GM06990 (cell line): ENCODE results near the gene CBY1.
A peak's percentile ranks its signal among the peaks of the same experiment; 100 is the strongest.

Experiments used
- DNase-seq: peaks from one replicate; pipeline ENCODE4 v3.0.0-alpha.2; 2011; ENCODE audit not compliant: insufficient read length; ENCODE audit errors: extremely low read depth
- H3K27me3 ChIP-seq: replicated peaks from 2 replicates; pipeline ENCODE4 v1.6.0; 2011; ENCODE audit warnings: low read length; ENCODE audit not compliant: control insufficient read depth, insufficient read depth
- H3K36me3 ChIP-seq: 2 replicates; pipeline ENCODE4 v1.5.1; 2011; ENCODE audit warnings: low read length; ENCODE audit not compliant: control insufficient read depth, insufficient read depth
- H3K4me3 ChIP-seq: replicated peaks from 2 replicates; pipeline ENCODE4 v1.5.1; 2011; ENCODE audit warnings: low read depth, mild to moderate bottlenecking, control low read depth, low read length
- TF ChIP-seq, protein P1 (sequence below): IDR thresholded peaks from 2 replicates; pipeline ENCODE4 v1.5.1; 2011; ENCODE audit warnings: low read length, control low read depth, mild to moderate bottlenecking, inconsistent platforms; ENCODE audit not compliant: insufficient read depth, poor library complexity, severe bottlenecking

Gene CBY1

DNA sequence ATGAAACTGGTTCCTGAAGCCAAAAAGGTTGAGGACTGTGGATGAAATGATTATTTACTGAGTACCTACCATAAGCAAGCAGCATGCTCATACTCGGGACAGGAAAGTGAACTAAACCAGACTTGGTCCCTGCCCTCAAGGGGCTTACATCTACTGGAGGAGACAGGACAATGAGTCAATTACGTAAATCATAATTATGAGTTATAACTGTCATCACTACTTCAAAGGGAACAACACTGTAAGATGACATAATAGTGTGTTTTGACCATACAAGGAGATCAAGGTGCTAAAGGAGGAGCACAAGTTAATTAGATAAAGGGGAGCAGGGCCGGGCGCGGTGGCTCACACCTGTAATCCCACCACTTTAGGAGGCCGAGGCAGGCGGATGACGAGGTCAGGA, 2.7 kb upstream of the CBY1 start:
- Histone ChIP-seq H3K4me3 (no peak overlapping the region), H3K36me3 (no peaks in the 10 kb centered on the region), H3K27me3 (no peaks in the 10 kb centered on the region)
- TF ChIP-seq, protein P1, sequence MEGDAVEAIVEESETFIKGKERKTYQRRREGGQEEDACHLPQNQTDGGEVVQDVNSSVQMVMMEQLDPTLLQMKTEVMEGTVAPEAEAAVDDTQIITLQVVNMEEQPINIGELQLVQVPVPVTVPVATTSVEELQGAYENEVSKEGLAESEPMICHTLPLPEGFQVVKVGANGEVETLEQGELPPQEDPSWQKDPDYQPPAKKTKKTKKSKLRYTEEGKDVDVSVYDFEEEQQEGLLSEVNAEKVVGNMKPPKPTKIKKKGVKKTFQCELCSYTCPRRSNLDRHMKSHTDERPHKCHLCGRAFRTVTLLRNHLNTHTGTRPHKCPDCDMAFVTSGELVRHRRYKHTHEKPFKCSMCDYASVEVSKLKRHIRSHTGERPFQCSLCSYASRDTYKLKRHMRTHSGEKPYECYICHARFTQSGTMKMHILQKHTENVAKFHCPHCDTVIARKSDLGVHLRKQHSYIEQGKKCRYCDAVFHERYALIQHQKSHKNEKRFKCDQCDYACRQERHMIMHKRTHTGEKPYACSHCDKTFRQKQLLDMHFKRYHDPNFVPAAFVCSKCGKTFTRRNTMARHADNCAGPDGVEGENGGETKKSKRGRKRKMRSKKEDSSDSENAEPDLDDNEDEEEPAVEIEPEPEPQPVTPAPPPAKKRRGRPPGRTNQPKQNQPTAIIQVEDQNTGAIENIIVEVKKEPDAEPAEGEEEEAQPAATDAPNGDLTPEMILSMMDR, result no peak
- DNase-seq, result no peak

DNA sequence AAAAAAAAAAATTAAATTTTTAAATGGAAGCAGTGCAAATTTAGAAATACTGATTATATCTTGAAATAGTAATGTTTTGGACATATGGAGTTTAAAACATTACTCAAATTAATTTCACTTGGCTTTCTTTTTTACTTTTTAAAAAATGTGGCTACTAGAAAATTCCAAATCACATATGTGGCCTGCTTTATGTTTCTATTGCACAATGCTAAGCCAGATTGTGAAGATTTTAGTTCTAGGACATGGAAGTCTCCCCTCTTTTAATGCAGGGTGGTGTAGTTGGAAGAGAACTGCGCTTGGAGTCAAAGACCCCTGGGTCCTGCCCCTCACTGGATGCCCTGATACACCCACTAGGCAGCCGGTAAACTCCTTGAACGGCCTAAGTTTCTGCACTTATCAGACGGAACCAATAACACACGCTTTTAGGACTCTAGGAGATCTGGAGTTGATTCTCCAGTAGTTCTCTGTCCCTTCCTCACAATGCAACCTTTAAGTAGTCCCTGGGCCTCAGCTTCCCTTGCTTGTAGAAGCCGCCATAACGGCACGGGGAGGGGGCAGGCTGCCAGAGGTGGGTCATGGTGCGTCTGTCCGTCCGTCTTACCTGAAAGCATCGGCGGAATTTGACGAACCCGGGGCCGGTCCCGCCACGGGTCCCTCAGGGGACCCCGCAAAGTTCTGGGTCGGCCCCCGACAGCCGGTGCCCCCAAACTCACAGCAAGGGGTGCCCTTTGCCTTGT, 751 bp upstream of the CBY1 start:
- peak overlapping the region; percentile 79 for H3K4me3 ChIP-seq
- H3K27me3 ChIP-seq, result no peaks in the 10 kb centered on the region
- H3K36me3 ChIP-seq, result no peaks in the 10 kb centered on the region; the same call in 1 of the 2 replicates
- no peak for DNase-seq
- TF ChIP-seq, protein P1, result no peak

DNA sequence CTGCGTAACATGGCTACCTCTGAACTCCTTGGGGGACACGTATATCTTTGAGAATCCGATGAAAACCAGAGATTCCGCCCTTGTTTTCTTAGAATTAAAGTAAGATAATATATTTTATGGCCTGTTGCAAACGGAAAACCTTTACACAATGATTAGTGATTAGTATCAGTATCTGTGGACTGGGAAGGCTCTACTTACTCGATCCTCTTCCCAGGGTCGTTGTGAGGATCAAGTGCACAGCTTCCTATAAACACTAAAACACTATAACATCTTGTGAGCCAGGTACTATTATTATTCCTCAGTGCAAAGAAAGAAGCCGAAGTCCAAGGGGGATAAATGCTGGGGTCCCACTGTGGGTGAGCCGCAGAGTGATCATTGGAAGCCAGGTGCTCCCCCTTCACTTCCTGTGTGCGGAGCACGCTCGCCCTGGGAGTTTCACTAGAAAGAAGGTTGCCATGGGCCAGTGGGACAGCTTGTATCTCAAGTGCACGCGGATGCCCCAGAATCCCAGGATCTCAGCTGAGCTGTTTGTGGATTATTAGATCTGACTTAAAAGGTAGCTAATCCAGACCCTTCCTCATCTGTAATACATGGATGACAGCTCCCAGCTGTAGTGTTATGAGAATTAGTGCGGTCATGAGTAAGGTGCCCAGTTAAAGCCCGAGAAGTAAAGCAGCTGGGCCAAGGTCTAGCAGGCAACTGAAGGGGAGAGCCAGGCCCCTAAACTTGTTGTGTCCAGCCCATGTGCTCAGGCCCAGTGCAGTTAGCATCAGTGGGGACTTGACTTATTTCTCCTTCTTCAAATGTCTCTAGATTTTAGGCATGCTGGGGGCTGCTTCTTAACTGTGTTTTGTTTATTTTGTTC, 839 bp downstream of the CBY1 start:
- no peaks in the 10 kb centered on the region for H3K27me3 ChIP-seq
- TF ChIP-seq, protein P1, result no peak
- H3K4me3 ChIP-seq, result peak overlapping the region; percentile 79
- peaks cover 2% of the 10 kb centered on the region for H3K36me3 ChIP-seq
- peak; percentile 29 for DNase-seq

DNA sequence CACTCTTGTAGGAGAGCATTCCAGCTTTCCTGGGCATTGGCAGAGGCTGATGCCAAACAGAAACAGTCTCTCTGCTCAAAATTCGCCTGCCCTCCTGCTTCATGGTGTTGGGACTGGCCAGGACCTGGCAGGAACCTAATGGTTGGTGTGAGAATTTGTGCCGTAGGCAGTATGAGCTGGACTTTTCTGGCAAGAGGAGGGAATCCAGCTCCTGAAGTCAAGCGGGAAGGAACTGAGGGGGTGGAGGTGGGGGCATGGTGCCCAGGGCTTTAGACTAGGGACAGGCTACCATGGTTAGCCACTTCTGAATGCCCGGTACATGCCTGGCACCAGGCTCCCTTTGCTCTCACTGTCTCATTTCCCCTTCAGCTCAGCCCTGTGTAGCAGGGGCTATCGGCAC, 18.4 kb downstream of the CBY1 start:
- Histone ChIP-seq H3K4me3 (no peak overlapping the region), H3K36me3 (peaks cover 9% of the 10 kb centered on the region), H3K27me3 (no peaks in the 10 kb centered on the region)
- DNase-seq, result no peak
- TF ChIP-seq, protein P1, result no peak

DNA sequence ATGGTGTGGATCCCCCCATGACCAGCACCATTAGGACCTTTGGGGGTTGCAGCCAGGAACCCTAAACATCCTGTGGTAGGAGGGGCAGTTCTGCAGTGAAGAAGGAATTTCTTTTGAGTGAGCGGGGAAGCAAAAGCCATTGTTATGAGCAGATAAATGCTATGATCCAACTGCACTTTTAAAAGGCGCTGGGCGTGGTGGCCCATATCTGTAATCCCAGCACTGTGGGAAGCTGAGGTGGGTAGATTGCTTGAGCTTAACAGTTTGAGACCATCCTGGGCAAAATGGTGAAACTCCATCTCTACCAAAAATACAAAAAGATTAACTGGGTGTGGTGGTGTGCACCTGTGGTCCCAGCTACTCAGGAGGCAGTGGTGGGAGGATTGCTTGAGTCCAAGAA, 19.4 kb downstream of the CBY1 start:
- Histone ChIP-seq H3K27me3 (no peaks in the 10 kb centered on the region), H3K36me3 (peaks cover 9% of the 10 kb centered on the region), H3K4me3 (no peak overlapping the region)
- DNase-seq, result no peak
- TF ChIP-seq, protein P1, result no peak
